NCI-H1417 (cell line): ENCODE measurements around the gene CARNS1.
"Not testable (repeated sequence)": the region's sequence is repeated elsewhere in the genome, so short reads cannot be mapped to it uniquely, and the experiment has no call there.

ENCODE experiments used
- DNase-seq, 3 experiments: peaks; one replicate each; lab custom pipeline; 2025; lab: John Stamatoyannopoulos, UW

The CARNS1 gene

GRCh38 chr11:67396587-67397389 is 18.7 kb upstream of the CARNS1 start:
- no peak for DNase-seq

DNA sequence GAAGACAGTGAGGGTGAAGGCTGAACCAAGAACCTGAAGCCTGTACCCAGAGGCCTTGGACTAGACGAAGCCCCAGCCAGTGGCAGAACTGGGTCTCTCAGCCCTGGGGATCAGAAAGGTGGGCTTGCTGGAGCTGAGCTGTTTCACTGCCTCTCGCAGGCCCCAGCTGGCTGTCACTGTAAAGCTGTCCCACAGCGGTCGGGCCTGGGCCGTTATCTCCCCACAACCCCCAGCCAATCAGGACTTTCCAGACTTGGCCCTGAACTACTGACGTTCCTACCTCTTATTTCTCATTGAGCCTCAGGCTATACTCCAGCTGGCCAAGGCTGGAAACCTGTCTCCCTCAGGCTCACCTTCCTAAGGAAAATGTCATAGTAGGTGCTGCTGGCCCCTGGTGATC is 17.9 kb upstream of the CARNS1 start:
- DNase-seq: no peak

DNA sequence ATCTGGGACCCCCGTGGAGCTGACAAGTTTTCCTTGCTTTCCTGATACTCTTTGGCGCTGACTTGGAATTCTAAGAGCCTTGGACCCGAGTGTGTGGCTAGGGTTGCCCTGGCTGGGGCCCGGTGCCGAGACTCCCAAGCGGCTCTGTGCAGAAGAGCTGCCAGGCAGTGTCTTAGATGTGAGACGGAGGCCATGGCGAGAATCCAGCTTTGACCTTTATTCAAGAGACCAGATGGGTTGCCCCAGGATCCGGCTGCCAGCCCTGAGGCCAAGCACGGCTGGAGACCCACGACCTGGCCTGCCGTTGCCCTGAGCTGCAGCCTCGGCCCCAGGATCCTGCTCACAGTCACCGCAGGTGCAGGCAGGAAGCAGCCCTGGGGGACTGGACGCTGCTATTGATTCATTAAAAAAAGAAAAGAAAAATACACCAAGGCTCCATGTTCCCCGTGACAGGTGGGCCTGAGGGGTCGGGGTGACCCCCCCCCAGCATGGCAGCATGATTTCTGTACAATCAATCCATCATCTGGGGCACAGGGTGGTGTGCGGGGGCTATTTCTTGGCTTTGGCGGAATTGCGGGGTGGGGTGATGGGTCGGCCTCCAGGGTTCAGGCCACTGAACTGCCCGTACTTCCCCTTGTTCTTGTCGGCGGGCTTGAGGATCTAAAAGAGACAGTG is 17.4 kb upstream of the CARNS1 start:
- no peak for DNase-seq

DNA sequence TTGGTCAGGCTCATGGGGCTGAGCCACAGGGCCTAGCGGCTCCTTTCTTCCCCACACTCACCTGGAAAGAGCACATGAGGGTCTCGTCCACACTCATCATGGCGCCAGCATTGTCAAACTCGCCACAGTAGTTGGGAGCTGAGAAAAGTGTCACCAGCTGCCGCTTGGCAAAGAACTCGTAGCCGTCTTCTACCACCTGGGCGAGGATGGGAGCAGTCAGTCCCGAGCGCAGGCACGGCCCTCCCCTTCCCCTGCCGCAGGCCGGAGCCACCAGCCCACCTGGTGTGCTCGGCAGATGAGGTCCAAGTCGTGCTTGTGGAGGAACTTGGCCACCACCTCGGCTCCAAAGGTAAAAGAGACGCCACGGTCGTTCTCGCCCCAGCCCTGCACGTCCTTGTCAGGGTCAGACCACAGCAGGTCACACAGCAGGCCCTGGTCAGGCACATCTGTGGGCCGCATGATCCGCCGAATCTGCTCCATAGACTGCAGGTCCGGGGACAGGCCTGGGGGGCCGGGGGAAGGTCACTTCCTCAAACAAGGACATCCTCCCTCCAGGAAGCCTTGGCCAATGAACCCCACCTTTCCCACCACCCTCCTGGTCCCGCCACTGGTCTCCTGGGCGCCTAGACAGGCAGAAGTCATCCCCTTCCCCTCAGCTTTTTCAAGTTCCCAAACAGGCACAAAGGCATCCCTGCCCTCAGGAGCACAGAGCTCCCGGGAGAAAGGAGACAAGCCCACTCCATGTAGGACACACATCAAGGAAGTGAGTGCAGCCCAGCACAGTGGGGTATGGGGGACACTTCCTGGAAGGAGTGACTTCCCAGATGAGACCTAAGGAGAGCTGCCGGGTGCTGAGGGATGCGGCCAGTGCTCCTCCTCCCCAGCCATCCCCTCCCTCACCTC is 16.6 kb upstream of the CARNS1 start:
- DNase-seq: no peak

GRCh38 chr11:67400251-67400941 is 15.1 kb upstream of the CARNS1 start:
- DNase-seq: peak in 1 of 3 experiments; percentile 45

- DNase-seq: no peak
Observed at GRCh38 chr11:67400942-67401494, 14.5 kb upstream of the CARNS1 start.

- DNase-seq: peak; percentile 81 to 98 (median 92)
Observed at GRCh38 chr11:67401495-67402191, 13.8 kb upstream of the CARNS1 start, which contains the start of gene PPP1CA. PPP1CA (minus strand) TSS chr11:67401858; CDS start chr11:67401782, 76 bp downstream.

GRCh38 chr11:67402192-67402839 is 13.2 kb upstream of the CARNS1 start:
- DNase-seq: peak in 2 of 3 experiments; percentile 71 to 89

GRCh38 chr11:67403085-67403484 is 12.4 kb upstream of the CARNS1 start:
- DNase-seq: not testable (repeated sequence)

DNA sequence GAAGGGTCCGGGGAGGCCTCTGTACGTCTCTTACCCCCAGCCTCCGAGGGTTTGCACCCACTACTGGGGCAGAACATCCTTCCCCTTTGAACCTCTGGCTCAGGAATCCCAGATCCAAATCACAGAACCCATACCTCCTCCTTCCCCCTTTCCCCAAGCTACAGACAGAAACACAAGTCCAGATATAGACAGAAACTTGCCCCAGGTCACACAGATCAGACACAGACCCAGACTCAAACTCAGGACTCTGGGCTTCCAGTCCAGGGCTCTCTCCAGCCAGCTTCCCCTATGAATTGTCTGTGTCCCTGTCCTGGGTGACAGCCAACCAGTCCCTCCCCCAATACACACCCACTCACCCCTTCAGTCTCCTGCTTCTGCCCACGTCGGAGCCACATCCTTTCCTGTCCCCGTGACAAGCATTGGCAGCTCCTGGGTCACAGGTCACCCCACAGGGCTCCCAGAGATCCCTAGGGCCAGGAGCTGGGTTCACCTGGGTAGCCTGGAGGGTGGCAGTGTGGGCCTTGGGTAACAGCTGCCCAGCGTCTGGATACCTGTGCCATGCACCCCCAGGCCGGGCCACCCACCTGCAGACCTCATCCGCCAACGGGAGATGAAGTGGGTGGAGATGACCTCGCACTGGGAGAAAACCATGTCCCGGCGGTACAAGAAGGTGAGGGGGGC is 10.8 kb upstream of the CARNS1 start:
- DNase-seq: no peak

DNA sequence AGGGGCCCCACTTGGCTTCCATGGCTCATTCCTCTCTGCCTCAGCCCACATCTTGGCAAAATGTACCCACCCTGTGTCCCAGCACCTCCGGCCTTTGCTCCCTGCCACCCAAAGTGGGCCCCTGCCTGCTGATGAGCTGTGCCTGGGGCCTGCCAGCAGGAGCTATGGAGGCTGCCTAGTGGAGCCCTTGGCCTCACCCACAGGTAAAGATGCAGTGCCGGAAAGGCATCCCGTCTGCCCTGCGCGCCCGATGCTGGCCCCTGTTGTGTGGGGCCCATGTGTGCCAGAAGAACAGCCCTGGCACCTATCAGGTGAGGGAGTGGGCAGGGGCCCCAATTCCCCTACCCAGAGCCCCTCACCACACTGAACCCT is 10.3 kb upstream of the CARNS1 start:
- no peak for DNase-seq

DNA sequence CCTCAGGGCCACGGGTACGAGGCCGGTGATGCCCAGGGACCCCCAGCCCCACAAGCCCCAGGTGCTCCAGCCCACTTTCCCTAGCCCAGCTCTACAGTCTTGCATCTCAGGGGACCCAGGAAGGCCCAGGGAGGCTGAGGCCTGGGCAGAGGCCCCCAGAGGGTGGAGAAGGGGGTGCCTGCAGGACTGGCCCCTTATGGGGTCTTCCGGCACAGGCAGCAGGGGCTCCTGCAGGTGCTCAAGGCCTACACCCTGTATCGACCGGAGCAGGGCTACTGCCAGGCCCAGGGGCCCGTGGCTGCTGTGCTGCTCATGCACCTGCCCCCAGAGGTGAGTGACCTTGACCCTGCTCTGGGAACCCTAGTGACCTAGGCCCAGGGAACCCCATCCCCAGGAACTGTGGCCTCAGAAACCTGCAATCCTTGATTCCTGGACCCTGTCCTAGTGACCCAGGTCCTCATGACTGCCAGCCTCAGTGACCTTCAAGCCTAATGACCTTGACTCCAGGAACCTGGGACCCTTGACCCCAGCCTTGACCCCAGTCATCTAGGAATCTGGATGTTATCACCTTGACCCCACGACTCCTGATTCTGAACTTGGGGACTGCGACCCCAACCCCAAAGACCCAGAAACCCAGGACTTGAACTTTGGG is 9.7 kb upstream of the CARNS1 start:
- DNase-seq: no peak

- DNase-seq: no peak
Observed at GRCh38 chr11:67406420-67406968, 9.0 kb upstream of the CARNS1 start.

- peak in 2 of 3 experiments; percentile 32 to 60 for DNase-seq
Observed at GRCh38 chr11:67406969-67407687, 8.3 kb upstream of the CARNS1 start.

GRCh38 chr11:67407688-67408163 is 7.8 kb upstream of the CARNS1 start:
- DNase-seq: no peak

DNA sequence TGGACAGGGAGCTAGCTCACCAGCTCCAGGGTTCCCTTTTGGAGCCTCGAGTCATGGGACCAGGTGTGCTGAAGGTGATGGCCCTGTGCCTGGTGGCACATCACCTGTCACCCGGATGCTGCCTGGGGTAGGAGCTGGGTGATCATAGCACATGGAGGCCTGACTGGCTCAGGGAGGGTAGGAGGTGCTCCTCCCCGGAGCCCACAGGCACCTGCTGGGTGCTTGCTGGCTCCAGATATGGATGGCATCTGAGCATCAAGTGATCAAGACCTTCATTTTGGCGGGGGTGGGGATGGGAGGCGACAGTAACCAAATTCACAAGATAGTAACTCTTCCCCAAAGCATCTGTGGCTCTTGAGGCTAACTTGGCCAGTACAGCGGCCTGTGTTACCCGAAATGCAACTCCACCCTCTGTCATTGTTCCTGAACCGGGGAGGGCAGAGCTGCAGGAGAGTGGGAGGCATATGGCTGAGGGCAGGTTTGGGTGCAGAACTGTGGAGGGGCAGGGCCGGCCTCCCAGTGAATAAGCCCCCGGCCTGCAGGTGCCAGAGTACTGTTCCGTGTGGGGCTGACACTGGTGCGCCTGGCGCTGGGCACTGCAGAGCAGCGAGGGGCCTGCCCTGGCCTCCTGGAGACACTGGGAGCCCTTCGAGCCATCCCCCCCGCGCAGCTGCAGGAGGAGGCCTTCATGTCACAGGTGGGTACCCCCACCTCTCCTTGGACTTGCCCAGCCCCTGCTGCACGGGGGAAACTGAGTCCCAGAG is 6.9 kb upstream of the CARNS1 start:
- no peak for DNase-seq

- no peak for DNase-seq
Observed at GRCh38 chr11:67409261-67409666, 6.2 kb upstream of the CARNS1 start.
